ENCODE measurements around the gene SSTR4. TPM values are rescaled to one million over a fixed set of nuclear protein-coding genes. Genes with fewer than 3 reads are reported as not detected.

The SSTR4 gene
- total RNA-seq, 3 donors from 2014 or later: not detected

DNA sequence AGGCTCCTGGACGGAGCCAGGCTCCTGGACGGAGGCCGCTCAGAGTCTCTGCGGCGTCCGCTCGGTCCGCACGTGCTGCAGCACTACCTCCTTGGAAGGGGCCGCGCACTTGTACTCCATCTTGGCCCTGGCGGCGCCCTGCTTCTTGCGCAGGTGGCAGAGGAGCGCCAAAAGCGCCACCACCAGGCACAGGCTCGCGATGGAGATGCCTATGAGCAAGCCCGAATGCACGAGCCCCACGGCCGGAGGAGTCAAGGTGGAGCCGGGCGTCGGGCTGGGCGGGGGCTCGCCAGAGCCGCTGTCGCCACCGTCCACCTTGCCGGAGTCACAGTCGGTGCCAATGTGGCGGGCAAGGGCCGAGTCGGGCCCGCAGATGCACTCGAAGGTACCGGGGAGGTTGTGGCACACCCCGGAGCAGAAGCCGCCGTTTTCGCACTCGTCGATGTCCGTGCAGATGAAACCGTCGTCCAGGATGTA is 12.7 kb downstream of the SSTR4 start:
- Histone ChIP-seq H3K4me3 (peak overlapping the region; percentile 57 to 83 (median 63)), H3K27me3 (peaks cover 0 to 10% of the 10 kb centered on the region in 2 donors), H3K9me3 (no peaks in the 10 kb centered on the region), H3K4me1 (peaks cover 0 to 4% of the 10 kb centered on the region in 2 donors), H3K36me3 (no peaks in the 10 kb centered on the region), H3K27ac (peak overlapping the region in 1 of 2 donors; percentile 90)
- no peak for DNase-seq (ENCODE audit: low spot score in 2 of 2)
- TF ChIP-seq, protein P1, sequence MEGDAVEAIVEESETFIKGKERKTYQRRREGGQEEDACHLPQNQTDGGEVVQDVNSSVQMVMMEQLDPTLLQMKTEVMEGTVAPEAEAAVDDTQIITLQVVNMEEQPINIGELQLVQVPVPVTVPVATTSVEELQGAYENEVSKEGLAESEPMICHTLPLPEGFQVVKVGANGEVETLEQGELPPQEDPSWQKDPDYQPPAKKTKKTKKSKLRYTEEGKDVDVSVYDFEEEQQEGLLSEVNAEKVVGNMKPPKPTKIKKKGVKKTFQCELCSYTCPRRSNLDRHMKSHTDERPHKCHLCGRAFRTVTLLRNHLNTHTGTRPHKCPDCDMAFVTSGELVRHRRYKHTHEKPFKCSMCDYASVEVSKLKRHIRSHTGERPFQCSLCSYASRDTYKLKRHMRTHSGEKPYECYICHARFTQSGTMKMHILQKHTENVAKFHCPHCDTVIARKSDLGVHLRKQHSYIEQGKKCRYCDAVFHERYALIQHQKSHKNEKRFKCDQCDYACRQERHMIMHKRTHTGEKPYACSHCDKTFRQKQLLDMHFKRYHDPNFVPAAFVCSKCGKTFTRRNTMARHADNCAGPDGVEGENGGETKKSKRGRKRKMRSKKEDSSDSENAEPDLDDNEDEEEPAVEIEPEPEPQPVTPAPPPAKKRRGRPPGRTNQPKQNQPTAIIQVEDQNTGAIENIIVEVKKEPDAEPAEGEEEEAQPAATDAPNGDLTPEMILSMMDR (IDR thresholded peaks at IDR 0.05): no peak
- TF ChIP-seq POLR2AphosphoS5 (IDR thresholded peaks at IDR 0.05): peak in 1 of 3 donors; percentile 2
- intact Hi-C loops (cut with DNase I; ENCODE audit: low total_unique reads): no loop called here

GRCh38 chr20:23048283-23049200 is 13.4 kb downstream of the SSTR4 start:
- peak overlapping the region; percentile 57 to 83 (median 63) for H3K4me3 ChIP-seq
- H3K4me1 ChIP-seq: peaks cover 0 to 4% of the 10 kb centered on the region in 2 donors
- no peaks in the 10 kb centered on the region for H3K36me3 ChIP-seq
- TF ChIP-seq POLR2A (IDR thresholded peaks at IDR 0.05): no peak
- TF ChIP-seq, protein P1 (IDR thresholded peaks at IDR 0.05): peak in 1 of 3 donors; percentile 36
- peak in 1 of 3 donors; percentile 4 for TF ChIP-seq POLR2AphosphoS5 (IDR thresholded peaks at IDR 0.05)
- intact Hi-C loops (cut with DNase I; ENCODE audit: low total_unique reads): no loop called here
- peak in 1 of 2 donors; percentile 65 for DNase-seq (ENCODE audit: low spot score in 2 of 2)
- H3K9me3 ChIP-seq: no peaks in the 10 kb centered on the region
- H3K27me3 ChIP-seq: peaks cover 0 to 10% of the 10 kb centered on the region in 2 donors
- H3K27ac ChIP-seq: peak overlapping the region; percentile 61 to 90

DNA sequence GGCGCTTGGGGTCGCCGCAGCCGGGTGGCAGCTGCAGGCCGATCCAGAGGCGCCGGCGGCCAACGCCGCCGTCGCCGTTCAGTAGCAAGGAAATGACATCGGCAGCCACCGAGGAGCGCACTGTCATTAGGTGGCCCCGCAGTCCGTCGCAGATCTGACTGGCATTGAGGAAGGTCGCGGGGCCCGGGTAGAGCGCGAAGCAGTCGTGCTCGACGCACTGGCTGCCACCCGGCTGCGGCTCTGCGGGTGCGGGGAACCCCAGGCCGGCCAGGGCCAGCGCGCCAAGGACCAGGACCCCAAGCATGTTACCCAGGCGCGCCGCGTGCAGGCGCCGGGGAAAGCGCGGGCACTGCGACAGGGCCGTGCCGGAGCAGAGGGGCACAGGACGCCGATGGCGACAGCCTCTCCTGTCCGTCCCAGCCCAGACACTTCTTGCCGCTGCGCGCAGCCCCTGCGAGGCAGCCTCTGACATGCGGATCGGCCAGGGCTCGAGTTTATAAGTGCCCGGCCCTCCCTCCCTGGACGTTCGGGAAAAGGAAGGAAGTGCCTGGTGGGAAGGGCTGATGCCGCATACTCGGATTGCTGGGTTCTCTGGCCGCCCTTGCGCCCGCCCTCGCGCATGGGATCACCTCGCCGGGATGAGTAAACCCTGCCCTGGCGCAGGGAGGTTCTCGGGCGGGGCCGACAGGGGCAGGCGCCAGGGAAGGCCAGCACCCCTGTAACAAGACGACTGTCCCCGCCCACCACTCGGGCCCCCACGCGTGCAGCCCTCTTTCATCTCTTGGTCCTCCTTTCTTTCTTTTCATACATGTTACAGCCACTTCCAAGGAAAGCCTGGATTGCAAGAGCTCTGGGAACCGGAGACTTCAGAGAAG is 14.3 kb downstream of the SSTR4 start, which contains the start of gene THBD:
THBD (minus strand) TSS at position 472 of the 875 bp plus-strand sequence; CDS start at position 304, 168 bp downstream.
- H3K4me1 ChIP-seq: peaks cover 0 to 4% of the 10 kb centered on the region in 2 donors
- no peaks in the 10 kb centered on the region for H3K36me3 ChIP-seq
- peak; percentile 11 to 85 (median 81) for TF ChIP-seq POLR2AphosphoS5 (IDR thresholded peaks at IDR 0.05)
- TF ChIP-seq POLR2A (IDR thresholded peaks at IDR 0.05): peak; percentile 19
- TF ChIP-seq, protein P1 (IDR thresholded peaks at IDR 0.05): no peak
- no peaks in the 10 kb centered on the region for H3K9me3 ChIP-seq
- peak within 1 kb of the TSS; percentile 61 to 90 for H3K27ac ChIP-seq
- peak in 1 of 2 donors; percentile 77 for DNase-seq (ENCODE audit: low spot score in 2 of 2)
- peak within 1 kb of the TSS; percentile 57 to 83 (median 63) for H3K4me3 ChIP-seq
- intact Hi-C loops (cut with DNase I; ENCODE audit: low total_unique reads): no loop called here
- H3K27me3 ChIP-seq: peaks cover 0 to 10% of the 10 kb centered on the region in 2 donors

- peaks cover 0 to 10% of the 10 kb centered on the region in 2 donors for H3K27me3 ChIP-seq
- peak overlapping the region; percentile 57 to 83 (median 63) for H3K4me3 ChIP-seq
- H3K36me3 ChIP-seq: no peaks in the 10 kb centered on the region
- no peaks in the 10 kb centered on the region for H3K9me3 ChIP-seq
- peak in 1 of 2 donors; percentile 65 for DNase-seq (ENCODE audit: low spot score in 2 of 2)
- intact Hi-C loops (cut with DNase I; ENCODE audit: low total_unique reads): no loop called here
- TF ChIP-seq, protein P1 (IDR thresholded peaks at IDR 0.05): no peak
- no peak for TF ChIP-seq POLR2A (IDR thresholded peaks at IDR 0.05)
- no peak for TF ChIP-seq POLR2AphosphoS5 (IDR thresholded peaks at IDR 0.05)
- H3K4me1 ChIP-seq: peaks cover 0 to 4% of the 10 kb centered on the region in 2 donors
- peak overlapping the region; percentile 61 to 90 for H3K27ac ChIP-seq
Measured at GRCh38 chr20:23050076-23050838, 15.1 kb downstream of the SSTR4 start.
